Measurements from ENCODE around the gene WFDC10B.
"Not testable (repeated sequence)": the region's sequence is repeated elsewhere in the genome, so short reads cannot be mapped to it uniquely, and the experiment has no call there.

WFDC10B gene

DNA sequence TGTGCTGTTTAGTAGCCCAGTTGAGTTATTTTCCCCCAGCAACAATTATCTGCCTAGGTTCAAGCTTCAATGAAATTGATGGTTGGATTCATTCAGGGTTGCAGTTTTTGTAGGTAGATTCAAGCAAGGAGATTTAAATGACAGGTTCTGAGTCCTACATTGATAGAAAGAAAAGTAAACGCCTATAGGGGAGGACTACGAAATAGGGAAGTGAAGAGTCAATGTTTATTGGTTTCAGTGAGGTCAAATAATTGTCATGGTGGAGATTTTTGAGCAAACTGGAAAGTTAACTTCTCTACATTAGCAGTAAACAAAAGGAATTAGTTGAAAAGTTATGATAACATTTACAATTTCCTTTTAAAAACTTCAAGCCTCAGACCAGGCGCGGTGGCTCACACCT, 3.7 kb downstream of the WFDC10B start:
- TF ChIP-seq, protein P1, sequence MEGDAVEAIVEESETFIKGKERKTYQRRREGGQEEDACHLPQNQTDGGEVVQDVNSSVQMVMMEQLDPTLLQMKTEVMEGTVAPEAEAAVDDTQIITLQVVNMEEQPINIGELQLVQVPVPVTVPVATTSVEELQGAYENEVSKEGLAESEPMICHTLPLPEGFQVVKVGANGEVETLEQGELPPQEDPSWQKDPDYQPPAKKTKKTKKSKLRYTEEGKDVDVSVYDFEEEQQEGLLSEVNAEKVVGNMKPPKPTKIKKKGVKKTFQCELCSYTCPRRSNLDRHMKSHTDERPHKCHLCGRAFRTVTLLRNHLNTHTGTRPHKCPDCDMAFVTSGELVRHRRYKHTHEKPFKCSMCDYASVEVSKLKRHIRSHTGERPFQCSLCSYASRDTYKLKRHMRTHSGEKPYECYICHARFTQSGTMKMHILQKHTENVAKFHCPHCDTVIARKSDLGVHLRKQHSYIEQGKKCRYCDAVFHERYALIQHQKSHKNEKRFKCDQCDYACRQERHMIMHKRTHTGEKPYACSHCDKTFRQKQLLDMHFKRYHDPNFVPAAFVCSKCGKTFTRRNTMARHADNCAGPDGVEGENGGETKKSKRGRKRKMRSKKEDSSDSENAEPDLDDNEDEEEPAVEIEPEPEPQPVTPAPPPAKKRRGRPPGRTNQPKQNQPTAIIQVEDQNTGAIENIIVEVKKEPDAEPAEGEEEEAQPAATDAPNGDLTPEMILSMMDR (IDR thresholded peaks at IDR 0.05; ENCODE audit: low read depth, low read length, missing control alignments) = no peak
- no peak overlapping the region for H3K4me3 ChIP-seq (ENCODE audit: low read depth, low read length)
- in situ Hi-C loops (cut with HindIII; ENCODE audit: low sequenced_read_pairs) = no loop called here
- no peak for DNase-seq (ENCODE audit: low read depth)

DNA sequence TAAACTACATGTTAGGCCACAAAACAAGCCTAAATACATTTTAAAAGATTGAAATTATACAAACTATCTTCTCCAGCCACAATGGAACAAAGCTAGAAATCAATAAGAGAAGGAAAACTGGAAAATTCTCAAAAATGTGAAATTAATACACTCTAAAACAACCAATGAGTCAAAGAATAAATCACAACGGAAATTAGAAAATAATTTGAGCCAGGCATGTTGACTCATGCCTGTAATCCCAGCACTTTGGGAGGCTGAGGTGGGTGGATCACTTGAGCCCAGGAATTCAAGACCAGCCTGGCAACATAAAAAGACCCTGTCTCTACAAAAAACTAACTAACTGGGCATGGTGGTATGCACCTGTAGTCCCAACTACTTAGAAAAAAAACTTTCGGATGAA, 9.3 kb downstream of the WFDC10B start:
- DNase-seq (ENCODE audit: low read depth) = no peak
- in situ Hi-C loops (cut with HindIII; ENCODE audit: low sequenced_read_pairs) = no loop called here
- no peak overlapping the region for H3K4me3 ChIP-seq (ENCODE audit: low read depth, low read length)
- TF ChIP-seq, protein P1 (IDR thresholded peaks at IDR 0.05; ENCODE audit: low read depth, low read length, missing control alignments) = no peak

DNA sequence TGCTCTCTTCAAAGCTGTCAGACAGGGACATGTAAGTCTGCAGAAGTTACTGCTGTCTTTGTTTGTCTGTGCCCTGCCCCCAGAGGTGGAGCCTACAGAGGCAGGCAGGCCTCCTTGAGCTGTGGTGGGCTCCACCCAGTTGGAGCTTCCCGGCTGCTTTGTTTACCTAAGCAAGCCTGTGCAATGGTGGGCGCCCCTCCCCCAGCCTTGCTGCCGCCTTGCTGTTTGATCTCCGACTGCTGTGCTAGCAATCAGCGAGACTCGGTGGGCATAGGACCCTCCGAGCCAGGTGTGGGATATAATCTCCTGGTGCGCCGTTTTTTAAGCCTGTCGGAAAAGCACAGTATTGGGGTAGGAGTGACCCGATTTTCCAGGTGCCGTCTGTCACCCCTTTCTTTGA, 11.5 kb downstream of the WFDC10B start:
- DNase-seq (ENCODE audit: low read depth); in situ Hi-C loops (cut with HindIII; ENCODE audit: low sequenced_read_pairs); H3K4me3 ChIP-seq (ENCODE audit: low read depth, low read length): not testable (repeated sequence)

DNA sequence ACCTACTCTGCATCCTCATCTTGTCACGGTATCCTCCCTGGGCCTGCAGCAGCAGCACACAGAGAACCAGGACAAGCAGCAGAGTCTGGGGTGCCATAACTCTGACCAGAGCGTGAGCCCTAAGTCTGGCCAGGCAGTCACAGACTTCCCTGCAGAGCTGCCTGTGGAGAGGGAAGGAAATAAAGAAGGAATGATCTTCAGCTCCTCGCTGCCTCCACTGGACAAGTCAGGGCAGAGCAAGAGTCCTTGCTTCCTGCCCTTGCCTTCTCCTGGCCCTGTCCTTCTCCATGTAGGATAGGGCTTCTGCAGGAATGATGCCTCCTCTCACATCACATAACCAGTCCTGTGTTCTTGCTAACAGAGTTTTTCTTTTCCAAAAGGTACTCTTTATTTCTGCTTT, 18.9 kb downstream of the WFDC10B start:
- DNase-seq (ENCODE audit: low read depth) = no peak
- TF ChIP-seq, protein P1 (IDR thresholded peaks at IDR 0.05; ENCODE audit: low read depth, low read length, missing control alignments) = no peak
- in situ Hi-C loops (cut with HindIII; ENCODE audit: low sequenced_read_pairs) = no loop called here
- no peak overlapping the region for H3K4me3 ChIP-seq (ENCODE audit: low read depth, low read length)

DNA sequence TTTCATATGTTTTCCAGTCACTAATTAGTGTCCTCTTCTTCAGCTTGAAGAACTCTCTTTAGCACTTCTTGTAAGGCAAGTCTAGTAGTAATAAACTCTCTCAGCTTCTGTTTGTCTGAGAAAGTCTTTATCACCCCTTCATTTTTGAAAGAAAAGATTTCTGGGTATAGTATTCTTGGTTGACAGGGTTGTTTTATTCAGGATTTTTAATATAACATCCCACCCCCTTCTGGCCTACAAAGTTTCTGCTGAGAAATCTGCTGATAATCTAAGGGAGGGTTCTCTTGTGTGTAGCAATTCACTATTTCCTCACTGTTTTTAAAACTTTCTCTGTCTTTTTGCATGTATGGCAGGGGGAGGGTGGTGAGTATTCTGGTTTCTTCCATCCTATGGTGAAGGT, 25.2 kb downstream of the WFDC10B start:
- DNase-seq (ENCODE audit: low read depth) = no peak
- no peak overlapping the region for H3K4me3 ChIP-seq (ENCODE audit: low read depth, low read length)
- TF ChIP-seq, protein P1 (IDR thresholded peaks at IDR 0.05; ENCODE audit: low read depth, low read length, missing control alignments) = no peak
- in situ Hi-C loops (cut with HindIII; ENCODE audit: low sequenced_read_pairs) = no loop called here

DNA sequence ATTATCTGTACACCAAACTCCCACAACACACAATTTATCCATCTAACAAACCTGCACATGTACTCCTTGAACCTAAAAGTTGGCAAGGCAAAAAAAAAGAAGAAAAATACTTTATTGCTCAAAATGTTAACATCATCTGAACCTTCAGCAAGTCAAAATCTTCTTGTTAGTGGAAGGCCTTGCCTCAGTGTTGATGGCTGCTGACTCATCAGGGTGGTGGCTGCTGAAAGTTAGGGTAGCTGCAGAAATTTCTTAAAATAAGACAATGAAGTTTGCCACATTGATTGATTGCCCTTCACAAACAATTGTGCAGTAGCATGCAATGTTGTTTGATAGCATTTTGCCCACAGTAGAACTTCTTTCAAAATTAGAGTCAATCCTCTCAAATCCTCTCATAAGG, 32.1 kb downstream of the WFDC10B start:
- TF ChIP-seq, protein P1 (IDR thresholded peaks at IDR 0.05; ENCODE audit: low read depth, low read length, missing control alignments) = no peak
- DNase-seq (ENCODE audit: low read depth) = no peak
- H3K4me3 ChIP-seq (ENCODE audit: low read depth, low read length) = no peak overlapping the region
- in situ Hi-C loops (cut with HindIII; ENCODE audit: low sequenced_read_pairs) = no loop called here

DNA sequence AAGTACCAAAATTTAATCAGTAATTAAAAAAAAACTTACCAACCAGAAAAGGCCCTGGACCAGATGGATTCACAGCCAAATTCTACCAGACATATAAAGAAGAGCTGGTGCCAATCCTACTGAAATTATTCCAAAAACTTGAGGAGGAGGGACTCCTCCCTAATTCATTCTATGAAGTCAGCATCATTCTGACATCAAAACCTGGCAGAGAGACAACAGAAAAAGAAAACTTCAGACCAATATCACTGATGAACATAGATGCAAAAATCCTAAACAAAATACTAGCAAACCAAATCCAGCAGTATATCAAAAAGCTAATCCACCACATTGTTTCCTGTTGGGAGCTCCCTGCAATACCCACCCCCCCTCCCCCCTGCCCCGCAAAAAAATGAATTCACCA, 34.7 kb downstream of the WFDC10B start, which contains the start of gene WFDC11:
TSS of gene WFDC11 (minus strand) at position 101 of the 400 bp plus-strand sequence. CDS start 19,639 bp downstream, outside the sequence.
- in situ Hi-C loops (cut with HindIII; ENCODE audit: low sequenced_read_pairs) = no loop called here
- TF ChIP-seq, protein P1 (IDR thresholded peaks at IDR 0.05; ENCODE audit: low read depth, low read length, missing control alignments) = no peak
- DNase-seq (ENCODE audit: low read depth) = no peak
- H3K4me3 ChIP-seq (ENCODE audit: low read depth, low read length) = no peak within 1 kb of the TSS

DNA sequence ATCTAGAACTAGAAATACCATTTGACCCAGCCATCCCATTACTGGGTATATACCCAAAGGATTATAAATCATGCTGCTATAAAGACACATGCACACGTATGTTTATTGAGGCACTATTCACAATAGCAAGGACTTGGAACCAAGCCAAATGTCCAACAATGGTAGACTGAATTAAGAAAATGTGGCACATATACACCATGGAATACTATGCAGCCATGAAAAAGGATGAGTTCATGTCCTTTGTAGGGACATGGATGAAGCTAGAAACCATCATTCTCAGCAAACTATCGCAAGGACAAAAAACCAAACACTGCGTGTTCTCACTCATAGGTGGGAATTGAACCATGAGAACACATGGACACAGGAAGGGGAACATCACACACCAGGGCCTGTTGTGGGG, 47.8 kb downstream of the WFDC10B start:
- DNase-seq (ENCODE audit: low read depth); in situ Hi-C loops (cut with HindIII; ENCODE audit: low sequenced_read_pairs); H3K4me3 ChIP-seq (ENCODE audit: low read depth, low read length): not testable (repeated sequence)

DNA sequence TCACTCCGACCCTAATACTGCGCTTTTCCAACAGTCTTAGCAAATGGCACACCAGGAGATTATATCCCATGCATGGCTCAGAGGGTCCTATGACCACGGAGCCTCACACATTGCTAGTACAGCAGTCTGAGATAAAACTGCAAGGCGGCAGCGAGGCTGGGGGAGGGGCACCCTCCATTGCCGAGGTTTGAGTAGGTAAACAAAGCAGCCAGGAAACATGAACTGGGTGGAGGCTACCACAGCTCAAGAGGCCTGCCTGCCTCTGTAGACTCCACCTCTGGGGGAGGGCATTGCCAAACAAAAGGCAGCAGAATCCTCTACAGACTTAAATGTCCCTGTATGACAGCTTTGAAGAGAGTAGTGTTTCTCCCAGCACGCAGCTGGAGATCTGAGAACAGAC, 53.1 kb downstream of the WFDC10B start:
- in situ Hi-C loops (cut with HindIII; ENCODE audit: low sequenced_read_pairs); H3K4me3 ChIP-seq (ENCODE audit: low read depth, low read length); DNase-seq (ENCODE audit: low read depth): not testable (repeated sequence)
